Muscle of arm (tissue), 12 donors: ENCODE results near the gene RASA4B. TPM values are rescaled to one million over a fixed set of nuclear protein-coding genes. Genes with fewer than 3 reads are reported as not detected.
"Not testable (repeated sequence)": the region's sequence is repeated elsewhere in the genome, so short reads cannot be mapped to it uniquely, and the experiment has no call there.

ENCODE experiments used
- DNase-seq: peaks from one replicate; pipeline ENCODE4 v3.0.0-alpha.2; 2013
- polyA plus RNA-seq, 12 donors: library from polyadenylated mRNA; unstranded; fragments of 120-200 nt; gene quantifications; one replicate each; pipeline ENCODE4 v1.2.1, GENCODE V29; 2013; ENCODE audit not compliant: insufficient read length in 12 of 12

RASA4B gene
- polyA plus RNA-seq, 12 donors = 5.0 to 29.2 (median 10.1) TPM; not detected in 1

GRCh38 chr7:102512642-102513221 is 4.8 kb downstream of the RASA4B start:
- DNase-seq = peak; percentile 96

DNA sequence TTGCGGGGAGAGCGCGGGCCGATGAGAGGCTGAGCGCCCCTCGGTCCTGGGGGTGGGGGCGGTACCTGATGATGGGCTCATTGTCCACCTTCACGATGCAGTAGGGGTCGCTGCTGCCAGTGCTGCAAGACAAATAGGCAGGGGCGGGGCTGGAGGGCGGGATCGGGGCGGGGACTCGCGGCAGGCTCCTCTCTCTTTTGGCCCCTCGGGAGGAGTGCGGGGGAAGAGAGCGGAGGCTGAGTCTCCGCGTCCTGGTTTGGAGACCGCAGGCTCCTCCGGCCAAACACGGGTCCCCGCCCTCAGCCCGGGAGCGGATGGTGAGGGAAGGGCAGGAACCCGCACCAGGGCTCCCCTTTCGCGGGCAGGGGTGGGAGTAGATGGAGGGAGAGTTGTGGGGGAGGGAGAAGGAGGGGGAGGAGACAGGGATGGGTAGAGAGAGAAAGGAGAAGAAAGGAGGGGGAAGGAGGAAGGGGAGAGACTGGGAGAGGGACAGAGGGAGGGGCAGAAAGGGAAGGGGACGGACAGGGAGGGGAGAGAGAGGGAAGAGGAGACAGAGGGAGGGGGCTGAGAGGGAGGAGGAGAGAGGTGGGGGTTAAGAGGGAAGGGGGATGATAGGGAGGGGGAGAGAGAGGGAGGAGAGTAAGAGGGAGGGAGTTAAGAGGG is 5.6 kb downstream of the RASA4B start:
- DNase-seq = not testable (repeated sequence)

- not testable (repeated sequence) for DNase-seq
These were observed 7.0 kb downstream of the RASA4B start for GRCh38 chr7:102510575-102510974.

DNA sequence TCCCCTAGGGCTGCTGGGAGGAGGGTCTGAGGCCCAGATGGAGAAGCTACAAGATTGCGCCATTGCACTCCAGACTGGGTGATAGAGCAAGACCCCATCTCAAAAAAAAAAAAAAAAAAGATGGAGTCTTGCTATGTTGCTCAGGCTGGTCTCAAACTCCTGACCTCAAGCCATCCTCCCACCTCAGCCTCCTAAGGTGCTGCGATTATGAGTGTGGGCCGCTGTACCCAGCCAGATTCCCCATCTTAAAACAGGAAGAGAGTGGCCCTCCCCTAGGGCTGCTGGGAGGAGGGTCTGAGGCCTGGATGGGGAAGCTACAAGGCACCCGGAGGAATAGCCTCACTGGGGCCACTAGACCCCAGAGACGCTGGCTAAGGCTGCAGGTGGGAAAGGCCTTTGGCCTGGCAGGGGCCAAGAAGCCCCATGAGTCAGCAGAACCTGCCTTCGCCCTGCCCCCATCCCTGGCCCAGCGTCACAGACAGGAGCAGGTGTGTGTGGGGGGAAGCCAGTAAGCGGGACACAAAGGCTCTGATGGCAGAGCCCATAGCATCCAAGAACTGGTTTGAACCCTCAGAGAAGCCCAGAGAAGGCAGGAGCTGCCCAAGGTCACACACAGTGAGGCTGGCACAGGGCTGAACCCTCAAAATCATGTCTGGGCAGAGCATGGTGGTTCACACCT is 10.0 kb downstream of the RASA4B start:
- not testable (repeated sequence) for DNase-seq

- DNase-seq = not testable (repeated sequence)
These were observed 12.0 kb downstream of the RASA4B start for GRCh38 chr7:102505298-102506185.

DNA sequence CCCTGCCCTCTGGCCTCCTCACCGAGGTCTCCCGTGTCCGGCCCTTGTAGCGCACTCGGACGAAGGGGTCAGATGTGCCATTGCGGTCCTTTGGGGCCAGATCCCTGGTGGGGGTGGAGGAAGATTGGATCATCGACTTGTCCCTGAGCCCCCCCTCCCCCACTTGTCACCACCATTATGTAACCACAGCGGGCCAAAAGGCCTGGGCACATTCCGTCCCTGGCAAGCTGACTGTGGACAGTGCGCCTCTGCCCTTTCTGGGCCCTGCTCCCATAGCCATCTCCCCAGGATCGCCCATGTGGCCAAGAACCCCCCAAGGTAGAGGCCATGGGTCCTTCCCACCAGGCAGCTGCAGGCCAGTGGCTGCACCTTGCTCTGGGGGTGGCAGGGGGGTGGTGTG is 14.4 kb downstream of the RASA4B start:
- not testable (repeated sequence) for DNase-seq

DNA sequence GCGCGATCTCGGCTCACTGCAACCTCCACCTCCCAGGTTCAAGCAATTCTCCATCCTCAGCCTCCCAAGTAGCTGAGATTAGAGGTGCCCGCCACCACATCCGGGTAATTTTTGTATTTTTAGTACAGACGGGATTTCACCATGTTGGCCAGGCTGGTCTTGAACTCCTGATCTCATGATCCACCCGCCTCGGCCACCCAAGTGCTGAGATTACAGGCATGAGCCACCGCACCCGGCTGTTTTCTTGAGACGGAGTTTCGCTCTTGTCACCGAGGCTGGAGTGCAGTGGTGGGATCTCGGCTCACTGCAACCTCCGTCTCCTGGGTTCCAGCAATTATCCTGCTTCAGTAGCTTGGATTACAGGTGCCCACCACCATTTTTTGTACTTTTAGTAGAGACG is 19.3 kb downstream of the RASA4B start:
- not testable (repeated sequence) for DNase-seq

- DNase-seq = not testable (repeated sequence)
These were observed 20.3 kb downstream of the RASA4B start for GRCh38 chr7:102497308-102497707.

- DNase-seq = not testable (repeated sequence)
These were observed 20.7 kb downstream of the RASA4B start for GRCh38 chr7:102496861-102497260.

- not testable (repeated sequence) for DNase-seq
These were observed 23.0 kb downstream of the RASA4B start for GRCh38 chr7:102494473-102495149.

DNA sequence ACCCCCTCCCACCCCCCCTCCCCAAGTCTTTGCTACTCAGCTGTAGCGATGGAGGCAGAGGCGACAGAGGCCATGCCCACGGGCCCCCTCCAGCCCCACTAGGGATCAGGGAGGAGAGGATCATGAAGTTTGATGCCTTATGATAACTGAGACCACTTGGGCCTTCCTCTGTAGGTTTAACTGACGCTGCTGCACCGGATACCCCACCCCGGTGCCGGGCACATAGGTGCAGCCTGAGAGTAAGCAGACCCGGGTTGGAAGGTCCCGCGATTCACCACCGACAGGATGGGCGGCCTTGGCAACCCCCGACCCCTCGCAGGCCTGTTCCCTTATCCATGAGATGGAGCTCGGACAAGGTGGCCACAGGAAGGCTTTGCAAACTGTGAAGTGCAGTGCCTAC is 23.6 kb downstream of the RASA4B start:
- DNase-seq = not testable (repeated sequence)

- DNase-seq = not testable (repeated sequence)
These were observed 24.2 kb downstream of the RASA4B start for GRCh38 chr7:102493220-102493935.

- not testable (repeated sequence) for DNase-seq
These were observed 27.0 kb downstream of the RASA4B start for GRCh38 chr7:102490529-102491075.

DNA sequence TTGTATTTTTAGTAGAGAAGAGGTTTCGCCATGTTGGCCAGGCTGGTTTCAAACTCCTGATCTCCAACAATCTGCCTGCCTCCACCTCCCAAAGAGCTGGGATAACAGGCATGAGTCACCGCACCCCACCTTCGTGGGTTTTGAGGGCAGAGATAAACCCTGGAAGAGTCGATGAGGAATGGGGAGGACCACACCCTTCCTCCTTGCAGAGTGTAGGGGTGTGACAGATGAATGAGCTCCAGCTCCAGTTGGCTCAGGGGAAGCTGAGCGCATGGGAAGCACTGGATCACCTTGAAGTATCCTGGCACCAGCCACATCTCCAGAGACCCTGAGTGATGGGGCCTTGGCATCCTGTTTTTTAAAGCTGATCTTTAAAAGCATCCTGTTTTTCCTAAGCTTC is 33.3 kb downstream of the RASA4B start:
- not testable (repeated sequence) for DNase-seq

GRCh38 chr7:102481962-102482361 is 35.6 kb downstream of the RASA4B start:
- DNase-seq = not testable (repeated sequence)

GRCh38 chr7:102479982-102480637 is 37.5 kb downstream of the RASA4B start:
- not testable (repeated sequence) for DNase-seq

GRCh38 chr7:102479209-102479584 is 38.4 kb downstream of the RASA4B start:
- DNase-seq = not testable (repeated sequence)

DNA sequence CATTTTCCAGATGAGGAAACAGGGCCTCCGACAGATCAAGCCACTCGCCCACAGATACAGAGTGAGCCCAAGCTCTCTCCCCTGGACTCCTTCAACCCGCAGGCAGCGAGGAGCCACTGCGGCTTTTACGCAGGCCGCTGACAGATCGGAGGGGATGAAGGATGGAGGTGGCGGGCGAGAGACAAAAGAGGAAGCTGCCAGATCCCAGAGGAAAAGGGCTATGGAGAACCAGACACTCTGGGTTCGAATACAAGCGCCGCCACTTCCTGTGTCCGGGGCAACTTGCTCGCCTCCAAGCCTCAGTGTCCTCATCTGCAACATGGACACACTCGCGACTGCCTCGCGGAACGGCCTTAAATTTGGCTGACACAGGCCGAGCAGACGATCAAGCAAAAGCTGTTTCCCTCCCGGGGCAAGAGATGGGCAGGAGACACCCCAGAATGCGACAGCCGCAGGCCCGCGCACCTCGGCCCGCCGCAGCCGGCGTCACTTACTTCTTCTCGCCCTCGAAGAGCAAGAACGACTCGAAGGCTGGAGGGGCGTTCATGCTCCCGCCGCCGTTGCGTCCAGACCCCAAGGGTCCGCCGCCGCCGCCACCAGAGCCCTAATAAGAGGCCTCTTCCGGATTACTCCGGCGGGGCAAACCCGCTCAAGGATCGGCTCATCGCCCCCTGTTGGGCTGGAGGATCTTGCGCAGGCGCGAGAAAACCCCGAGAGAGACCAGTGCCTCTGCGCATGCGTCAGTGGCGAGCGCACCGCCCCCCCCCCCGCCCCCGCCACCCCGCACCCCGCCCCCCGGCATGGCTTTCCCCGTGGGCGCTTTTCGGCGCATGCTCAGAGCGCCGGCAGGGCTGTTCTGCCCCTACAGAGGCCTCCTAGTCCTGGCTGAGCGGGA is 39.0 kb downstream of the RASA4B start, which contains the start of gene POLR2J:
Gene POLR2J (minus strand): TSS at position 609 of the 895 bp plus-strand sequence. CDS start 62 bp downstream, at position 547.
- peak; percentile 31 for DNase-seq
